ENCODE results near the gene YAF2.

- TF ChIP-seq CTCF (IDR thresholded peaks at IDR 0.05; ENCODE audit: low read length) (no peak), EZH2 (IDR thresholded peaks at IDR 0.05; ENCODE audit: borderline replicate concordance, low read length) (no peak)
Measured at GRCh38 chr12:42266579-42267230, 28.7 kb upstream of the YAF2 start.

Data from OCI-LY1 (cell line).